CD4-positive, alpha-beta T cell treated with Interleukin-1 beta for 1 hour (primary cell): ENCODE measurements around the gene ZFC3H1.
"Not testable (repeated sequence)": the region's sequence is repeated elsewhere in the genome, so short reads cannot be mapped to it uniquely, and the experiment has no call there.

Experiments used
- DNase-seq, 2 donors: peaks; one replicate each; pipeline ENCODE4 v3.0.0-alpha.2; 2020 to 2022

The ZFC3H1 gene

DNA sequence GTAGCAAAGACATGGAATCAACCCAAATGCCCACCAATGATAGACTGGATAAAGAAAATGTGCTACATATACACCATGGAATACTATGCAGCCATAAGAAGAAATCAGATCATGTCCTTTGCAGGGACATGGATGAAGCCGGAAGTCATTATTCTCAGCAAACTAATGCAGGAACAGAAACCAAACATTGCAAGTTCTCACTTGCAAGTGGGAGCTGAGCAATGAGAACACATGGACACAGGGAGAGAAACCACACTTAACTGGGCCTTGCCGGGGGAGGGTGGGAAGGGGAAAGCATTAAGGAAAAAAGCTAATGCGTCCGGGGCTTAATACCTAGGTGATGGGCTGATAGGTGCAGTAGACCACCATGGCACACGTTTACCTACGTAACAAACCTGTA, 93.8 kb downstream of the ZFC3H1 start:
- not testable (repeated sequence) for DNase-seq

DNA sequence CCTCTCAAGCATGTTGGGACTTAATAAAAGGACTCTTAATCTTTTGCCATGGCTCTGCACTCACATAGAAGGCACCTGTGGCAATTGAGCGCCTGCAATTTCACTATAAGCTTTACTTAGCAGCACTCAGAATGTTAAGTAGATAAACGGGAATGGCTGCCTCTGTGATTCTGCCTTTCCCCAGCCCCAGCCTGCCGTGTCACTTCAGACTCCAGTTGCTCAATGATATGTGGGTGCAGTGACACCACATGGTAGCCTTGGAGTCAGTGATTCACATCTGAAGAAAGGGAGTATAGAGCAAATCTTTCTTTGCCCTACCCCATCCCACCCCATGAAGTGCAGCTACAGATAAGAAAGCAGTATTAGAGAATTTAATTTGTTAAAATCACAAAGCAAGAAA, 96.1 kb downstream of the ZFC3H1 start:
- DNase-seq = no peak

DNA sequence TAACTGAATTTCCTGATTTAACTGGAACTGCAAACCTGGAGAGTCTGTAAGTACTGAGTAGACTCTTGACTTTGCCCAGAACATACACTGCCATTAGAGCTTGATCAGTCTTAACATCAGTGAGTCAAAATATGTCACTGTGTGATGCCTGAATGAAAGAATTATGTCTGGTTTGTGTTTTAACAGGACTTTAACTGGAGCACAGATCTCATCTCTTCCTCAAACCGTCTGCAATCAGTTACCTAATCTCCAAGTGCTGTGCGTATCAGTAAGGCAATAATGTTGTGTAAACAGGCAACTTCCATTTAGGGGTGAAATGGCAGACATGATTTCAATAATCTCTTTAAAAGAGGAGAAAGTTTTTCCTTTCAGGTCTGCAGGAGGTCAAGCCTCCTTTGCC, 97.0 kb downstream of the ZFC3H1 start:
- no peak for DNase-seq

DNA sequence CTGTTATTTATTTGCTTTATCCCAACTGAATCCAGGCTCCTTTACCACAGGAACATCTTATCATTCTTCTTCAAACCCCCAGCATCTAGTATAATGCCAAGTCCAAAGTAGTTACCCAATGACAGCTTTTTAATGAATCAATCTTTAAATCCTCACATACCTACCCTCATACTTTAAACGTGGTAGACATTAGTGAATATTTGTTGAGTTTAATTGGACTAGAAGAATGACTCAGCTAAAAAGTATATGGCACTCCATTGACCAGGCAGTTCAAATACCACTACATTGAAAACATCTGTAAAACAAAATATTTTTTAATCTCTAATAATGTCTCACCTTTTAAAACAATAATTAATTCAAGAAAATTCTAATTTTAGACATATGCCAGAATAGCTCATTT, 98.1 kb downstream of the ZFC3H1 start:
- DNase-seq = no peak

DNA sequence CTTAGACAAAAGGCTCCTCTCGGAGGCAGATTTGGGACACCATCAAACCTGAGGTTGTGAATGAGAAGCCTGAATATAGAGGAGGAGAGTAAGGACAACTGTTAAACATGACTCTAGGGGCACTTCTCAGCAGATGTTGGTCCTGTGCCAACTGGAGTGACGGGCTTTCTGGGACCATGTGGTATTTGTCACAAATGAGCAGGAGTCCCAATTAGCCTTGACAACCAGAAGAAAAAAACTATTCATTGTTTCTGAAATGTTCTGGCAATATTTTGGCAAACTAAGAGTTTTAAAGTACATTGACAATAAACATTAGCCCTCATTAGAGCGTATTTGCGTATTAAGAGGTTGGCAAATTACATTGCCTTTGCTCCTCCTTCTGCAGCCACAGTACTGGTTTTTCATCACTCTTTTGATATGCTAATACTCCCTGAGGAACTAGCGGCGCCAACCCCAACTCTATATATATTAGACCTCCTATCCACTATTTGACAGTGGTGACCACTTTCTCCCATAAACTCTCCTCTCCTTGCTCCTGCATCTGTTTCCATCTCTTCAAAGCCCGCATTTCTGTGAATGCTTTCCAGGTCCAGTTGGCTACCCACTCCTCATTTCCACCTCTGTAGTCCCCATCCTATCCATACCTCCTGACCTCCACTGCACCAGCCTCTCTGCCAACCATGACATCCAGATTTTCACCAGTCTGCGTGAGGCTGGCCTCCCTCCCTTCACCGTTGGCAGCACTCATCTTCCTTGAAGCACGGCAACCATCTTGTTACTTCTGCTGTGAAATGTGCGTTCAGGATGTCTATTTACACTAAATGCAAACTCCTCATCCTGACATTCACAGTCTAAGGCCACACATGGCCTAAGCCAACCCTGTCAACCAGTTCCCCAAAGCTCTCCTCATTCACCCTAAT, 100.7 kb downstream of the ZFC3H1 start:
- DNase-seq = no peak
